ENCODE results near the gene LOC101059915.
"Not testable (repeated sequence)": the region's sequence is repeated elsewhere in the genome, so short reads cannot be mapped to it uniquely, and the experiment has no call there.

Gene LOC101059915

GRCh38 chrX:71676068-71676795 lies 8.9 kb downstream of the LOC101059915 start:
- not testable (repeated sequence) for DNase-seq

GRCh38 chrX:71677195-71677594 lies 9.8 kb downstream of the LOC101059915 start:
- DNase-seq, result not testable (repeated sequence)

DNA sequence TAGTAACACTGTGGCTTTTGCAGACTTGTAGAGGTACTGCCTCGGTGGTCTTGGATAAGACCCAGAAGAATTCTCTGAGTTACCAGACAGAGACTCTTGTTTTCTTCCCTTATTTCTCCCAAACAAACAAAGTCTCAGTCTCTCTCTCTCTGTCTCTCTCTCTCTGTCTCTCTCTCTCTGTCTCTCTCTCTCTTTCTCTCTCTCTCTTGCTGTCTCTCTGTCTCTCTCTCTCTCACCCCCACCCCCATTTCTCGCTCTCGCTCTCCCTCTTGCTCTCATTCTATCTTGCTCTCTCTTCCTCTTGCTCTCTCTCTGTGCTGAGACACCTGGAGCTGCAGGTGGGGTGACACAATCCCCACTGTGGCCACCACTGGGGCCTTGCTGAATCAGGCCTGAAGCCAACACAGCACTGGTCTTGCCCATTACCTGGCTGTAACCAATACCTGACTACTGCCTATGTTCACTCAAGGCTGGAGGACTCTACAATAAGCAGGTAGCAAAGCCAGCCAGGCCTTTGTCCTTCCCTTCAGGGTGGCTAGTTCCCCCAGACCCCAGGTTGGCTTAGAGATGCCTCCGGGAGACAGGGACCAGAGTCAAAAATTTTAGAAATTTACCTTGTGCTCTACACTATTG lies 12.3 kb downstream of the LOC101059915 start:
- no peak for DNase-seq

DNA sequence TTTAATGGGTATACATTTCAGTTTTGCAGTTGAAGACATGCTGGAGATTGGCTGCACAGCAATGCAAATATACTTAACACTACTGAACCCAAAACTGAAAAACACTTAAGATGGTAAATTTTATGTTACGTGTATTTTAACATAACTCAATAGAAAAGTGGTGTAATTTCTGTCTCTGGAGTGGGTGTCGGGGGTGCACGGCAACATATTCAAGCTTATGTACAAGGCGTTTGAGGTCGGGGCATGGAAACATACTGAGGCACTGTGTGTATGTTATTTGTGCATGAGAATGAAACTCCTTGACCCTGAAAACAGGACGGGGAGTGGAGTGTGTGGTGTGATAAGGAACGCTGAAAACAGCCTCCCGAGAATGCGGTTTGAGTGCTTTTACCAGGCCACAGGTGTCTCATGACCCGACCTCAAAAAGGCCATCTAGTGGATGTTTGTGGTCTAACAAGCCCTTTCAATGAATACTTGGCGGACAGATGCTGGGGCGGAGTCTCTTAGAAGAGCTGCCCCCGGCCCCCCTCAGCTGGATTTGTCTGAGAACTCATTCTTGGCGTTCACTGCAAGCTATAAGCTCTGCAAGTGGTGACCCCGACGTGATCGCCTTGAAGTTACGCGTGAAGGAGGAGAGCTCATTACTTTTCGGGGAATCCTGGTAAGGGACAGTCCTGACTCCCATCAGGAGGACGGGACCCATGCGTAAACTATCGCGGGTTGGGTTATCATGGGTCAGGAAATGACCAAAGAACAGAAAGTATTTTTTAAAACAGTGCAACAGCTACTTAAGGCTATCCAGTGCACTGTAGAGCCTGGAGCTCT lies 29.5 kb downstream of the LOC101059915 start:
- DNase-seq, result not testable (repeated sequence)

GRCh38 chrX:71697466-71698298 lies 30.3 kb downstream of the LOC101059915 start:
- not testable (repeated sequence) for DNase-seq

DNA sequence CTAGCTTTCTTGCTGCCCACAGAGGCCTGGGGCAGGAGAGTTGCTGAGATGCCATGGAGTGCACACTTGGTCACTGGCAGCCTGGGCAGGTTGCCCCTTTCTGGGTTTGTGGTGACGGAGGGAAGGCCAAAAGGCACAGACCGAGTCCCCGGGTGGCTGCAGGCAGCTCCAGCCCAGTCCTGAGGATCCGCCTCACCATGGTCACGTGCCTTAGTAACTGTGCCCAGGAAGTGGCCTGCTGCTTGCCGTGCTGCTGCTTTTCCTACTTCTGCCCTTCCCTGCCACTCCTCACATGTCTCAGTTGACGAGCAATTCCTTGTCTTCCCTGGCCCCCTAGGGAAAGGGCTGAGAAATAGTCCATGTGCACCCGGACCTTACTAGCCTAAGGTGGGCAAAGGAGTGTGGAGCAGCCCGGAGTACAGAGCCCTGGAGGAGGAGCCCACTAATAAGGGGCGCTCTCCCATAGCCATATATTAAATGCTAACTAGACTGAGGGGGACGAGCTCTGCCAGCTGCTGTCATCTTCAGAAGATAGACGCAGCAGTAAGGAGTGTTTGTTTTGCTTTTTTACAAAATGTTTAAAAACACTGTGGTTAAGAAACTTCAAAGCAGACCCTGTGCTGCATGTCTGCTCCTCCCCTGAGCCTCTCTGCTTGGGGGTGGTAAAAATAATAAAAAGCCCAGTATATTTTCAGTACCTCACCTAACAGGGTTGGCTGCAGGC lies 31.1 kb downstream of the LOC101059915 start:
- not testable (repeated sequence) for DNase-seq

- not testable (repeated sequence) for DNase-seq
Measured at GRCh38 chrX:71699023-71699344, 31.6 kb downstream of the LOC101059915 start.

DNA sequence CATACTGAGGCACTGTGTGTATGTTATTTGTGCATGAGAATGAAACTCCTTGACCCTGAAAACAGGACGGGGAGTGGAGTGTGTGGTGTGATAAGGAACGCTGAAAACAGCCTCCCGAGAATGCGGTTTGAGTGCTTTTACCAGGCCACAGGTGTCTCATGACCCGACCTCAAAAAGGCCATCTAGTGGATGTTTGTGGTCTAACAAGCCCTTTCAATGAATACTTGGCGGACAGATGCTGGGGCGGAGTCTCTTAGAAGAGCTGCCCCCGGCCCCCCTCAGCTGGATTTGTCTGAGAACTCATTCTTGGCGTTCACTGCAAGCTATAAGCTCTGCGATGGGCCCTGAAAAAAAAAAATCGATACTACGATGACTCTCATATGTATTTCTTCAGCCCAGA lies 35.5 kb downstream of the LOC101059915 start:
- DNase-seq, result not testable (repeated sequence)

DNA sequence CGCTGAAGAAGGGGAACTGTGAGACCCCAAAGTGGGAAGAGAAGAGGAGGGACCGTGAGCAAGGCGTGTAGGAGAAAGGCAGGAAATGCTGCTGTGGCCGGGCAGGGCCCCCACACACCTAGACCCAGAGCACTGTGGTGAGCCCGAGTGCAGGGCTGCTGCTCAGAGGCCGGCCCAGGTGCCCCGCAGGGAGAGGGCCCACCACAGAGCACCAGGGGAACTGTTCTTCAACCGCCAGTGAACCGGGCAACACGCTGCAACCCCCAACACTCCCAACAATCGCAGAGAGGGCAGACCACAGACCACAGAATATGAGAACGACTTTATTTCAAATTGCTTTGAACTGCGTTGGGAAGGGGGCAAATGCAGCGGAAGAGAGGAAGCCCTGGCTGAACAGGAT lies 46.7 kb downstream of the LOC101059915 start:
- DNase-seq, result not testable (repeated sequence)

GRCh38 chrX:71715551-71715950 lies 48.2 kb downstream of the LOC101059915 start:
- DNase-seq, result not testable (repeated sequence)

GRCh38 chrX:71716323-71716722 lies 49.0 kb downstream of the LOC101059915 start:
- not testable (repeated sequence) for DNase-seq

DNA sequence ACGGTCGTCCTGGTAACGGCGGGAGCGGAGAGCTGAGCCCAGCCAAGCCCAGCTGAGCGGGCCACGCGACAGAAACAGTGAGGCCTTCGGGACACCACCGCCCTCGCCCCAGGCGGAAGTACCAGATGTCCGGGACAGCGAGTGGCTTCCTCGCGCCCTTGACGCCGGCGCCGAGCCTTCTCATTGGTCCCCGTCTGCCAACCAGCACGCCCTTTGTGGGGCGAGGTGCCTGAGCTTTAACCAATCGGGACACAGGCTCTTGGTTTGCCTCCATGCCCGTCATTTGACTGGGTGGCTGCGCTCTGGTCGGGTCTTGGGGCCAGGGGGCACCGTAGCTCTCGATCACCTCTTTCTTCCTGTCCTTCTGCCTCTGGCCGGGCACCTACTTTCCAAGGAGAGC lies 50.8 kb downstream of the LOC101059915 start, which contains the start of gene CXorf49:
TSS of gene CXorf49 (minus strand) at position 101 of the 400 bp plus-strand sequence. CDS start 134 bp downstream, outside the sequence.
- not testable (repeated sequence) for DNase-seq

DNA sequence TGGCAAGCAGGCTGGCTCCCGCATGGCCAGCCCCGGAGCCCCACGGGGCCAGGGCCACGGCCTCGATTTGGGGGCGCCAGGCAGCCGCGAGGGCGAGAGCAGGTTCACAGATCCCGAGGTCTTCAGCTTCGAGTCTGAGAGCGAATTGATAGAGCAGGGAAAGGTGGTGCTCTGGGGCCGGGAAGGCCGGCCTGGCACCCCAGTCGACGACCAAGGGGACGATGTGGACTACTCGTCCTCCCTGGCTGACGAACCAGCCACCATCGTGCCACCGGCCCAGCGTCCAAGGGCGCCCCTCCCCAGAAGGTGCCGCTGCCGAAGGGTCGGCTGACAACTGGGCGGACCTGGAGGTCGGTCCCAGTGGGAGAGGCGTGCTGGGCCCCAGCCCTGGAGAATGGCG lies 51.8 kb downstream of the LOC101059915 start:
- DNase-seq, result not testable (repeated sequence)

GRCh38 chrX:71720289-71720886 lies 53.0 kb downstream of the LOC101059915 start:
- DNase-seq, result not testable (repeated sequence)

All from islet precursor cell (in vitro differentiated cells).